Endothelial cell (in vitro differentiated cells): ENCODE results near the gene SEC14L3. TPM values are rescaled to one million over a fixed set of nuclear protein-coding genes. Genes with fewer than 3 reads are reported as not detected.

Experiments used
- DNase-seq: peaks from one replicate; pipeline ENCODE4 v3.0.0; 2021; ENCODE audit warnings: low spot score
- H3K27ac Mint-ChIP-seq: one replicate; pipeline ENCODE4 v1.8.0; 2021; ENCODE audit warnings: mixed read lengths, inconsistent platforms; ENCODE audit not compliant: unreplicated experiment
- H3K27me3 Mint-ChIP-seq: one replicate; pipeline ENCODE4 v1.8.0; 2021; ENCODE audit warnings: mild to moderate bottlenecking, moderate library complexity, mixed read lengths, inconsistent platforms; ENCODE audit not compliant: unreplicated experiment
- H3K36me3 Mint-ChIP-seq: one replicate; pipeline ENCODE4 v1.8.0; 2021; ENCODE audit warnings: mild to moderate bottlenecking, low read depth, mixed read lengths, inconsistent platforms; ENCODE audit not compliant: unreplicated experiment
- H3K4me1 Mint-ChIP-seq: one replicate; pipeline ENCODE4 v1.8.0; 2021; ENCODE audit warnings: mild to moderate bottlenecking, mixed read lengths, inconsistent platforms; ENCODE audit not compliant: unreplicated experiment
- H3K4me3 Mint-ChIP-seq: one replicate; pipeline ENCODE4 v1.8.0; 2021; ENCODE audit warnings: mild to moderate bottlenecking, mixed read lengths, inconsistent platforms; ENCODE audit not compliant: unreplicated experiment
- H3K9me3 Mint-ChIP-seq: one replicate; pipeline ENCODE4 v1.8.0; 2021; ENCODE audit warnings: mixed read lengths, inconsistent platforms; ENCODE audit not compliant: unreplicated experiment
- CTCF ChIP-seq: fragments of 200-600 bp; sonication (generic); IDR thresholded peaks from one replicate; pipeline ENCODE4 v1.5.0; 2021; ENCODE audit warnings: antibody characterized with exemption; ENCODE audit not compliant: unreplicated experiment
- total RNA-seq: library from RNA; stranded (reverse); fragmentation: NEBNext Ultra II Directional; extraction: Animal tissue kit (Norgen Biotek cat#: 25700); gene quantifications from one replicate; pipeline ENCODE4 v1.2.1, GENCODE V29; 2021; ENCODE audit not compliant: unreplicated experiment

The SEC14L3 gene
- total RNA-seq, 1 donor from 2014 or later: not detected

- Mint-ChIP-seq H3K9me3 (no peaks in the 10 kb centered on the region), H3K27me3 (peaks cover 3% of the 10 kb centered on the region), H3K36me3 (no peaks in the 10 kb centered on the region), H3K4me3 (no peak overlapping the region), H3K4me1 (no peaks in the 10 kb centered on the region), H3K27ac (no peak overlapping the region)
- DNase-seq: no peak
- no peak for TF ChIP-seq CTCF
Observed at GRCh38 chr22:30488121-30488520, 16.3 kb upstream of the SEC14L3 start.

- no peak overlapping the region for H3K27ac Mint-ChIP-seq
Observed at GRCh38 chr22:30486661-30487115, 14.9 kb upstream of the SEC14L3 start.

GRCh38 chr22:30486118-30486517 is 14.3 kb upstream of the SEC14L3 start:
- H3K27ac Mint-ChIP-seq: no peak overlapping the region
- no peak for TF ChIP-seq CTCF
- H3K4me3 Mint-ChIP-seq: no peak overlapping the region
- DNase-seq: no peak
- H3K27me3 Mint-ChIP-seq: peaks cover 2% of the 10 kb centered on the region
- no peaks in the 10 kb centered on the region for H3K4me1 Mint-ChIP-seq
- no peaks in the 10 kb centered on the region for H3K9me3 Mint-ChIP-seq
- no peaks in the 10 kb centered on the region for H3K36me3 Mint-ChIP-seq

More at GRCh38 chr22:30486661-30487115, 14.9 kb upstream of the SEC14L3 start:
- Mint-ChIP-seq H3K36me3 (no peaks in the 10 kb centered on the region), H3K9me3 (no peaks in the 10 kb centered on the region), H3K4me1 (no peaks in the 10 kb centered on the region), H3K4me3 (no peak overlapping the region), H3K27me3 (no peaks in the 10 kb centered on the region)
- no peak for DNase-seq
- no peak for TF ChIP-seq CTCF

GRCh38 chr22:30485362-30485988 is 13.7 kb upstream of the SEC14L3 start:
- Mint-ChIP-seq H3K27me3 (peaks cover 2% of the 10 kb centered on the region), H3K4me3 (no peak overlapping the region), H3K27ac (no peak overlapping the region), H3K36me3 (no peaks in the 10 kb centered on the region), H3K9me3 (no peaks in the 10 kb centered on the region), H3K4me1 (no peaks in the 10 kb centered on the region)
- DNase-seq: peak; percentile 78
- peak; percentile 98 for TF ChIP-seq CTCF

DNA sequence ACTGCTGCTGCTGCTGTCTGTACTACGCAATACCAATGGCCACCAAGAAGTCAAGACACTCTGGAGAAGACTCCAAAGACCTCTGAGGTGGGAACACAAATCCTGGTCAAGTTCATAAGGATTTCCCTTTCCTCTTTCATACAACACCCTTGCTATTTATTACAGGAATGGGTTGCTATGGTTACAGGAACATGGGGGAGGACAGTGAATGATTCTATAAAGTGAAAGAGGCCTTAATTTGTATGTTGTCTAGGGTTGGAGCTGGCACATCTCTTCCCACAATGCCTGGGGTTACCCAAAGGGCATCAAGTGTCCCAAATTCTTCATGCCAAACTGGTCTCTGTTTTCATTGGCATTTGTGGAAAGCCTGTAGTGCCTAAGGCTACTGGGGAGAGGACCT is 11.4 kb upstream of the SEC14L3 start:
- DNase-seq: no peak
- no peak for TF ChIP-seq CTCF
- no peaks in the 10 kb centered on the region for H3K36me3 Mint-ChIP-seq
- no peaks in the 10 kb centered on the region for H3K9me3 Mint-ChIP-seq
- H3K27me3 Mint-ChIP-seq: peaks cover 2% of the 10 kb centered on the region
- H3K27ac Mint-ChIP-seq: no peak overlapping the region
- H3K4me1 Mint-ChIP-seq: no peaks in the 10 kb centered on the region
- H3K4me3 Mint-ChIP-seq: no peak overlapping the region
